Stimulated activated CD8-positive, alpha-beta memory T cell treated with anti-CD3 and anti-CD28 coated beads, Interleukin-4, amount 100 ng/mL, for 48 hours (primary cell): ENCODE data around the gene SLC4A3.
"Not testable (repeated sequence)": the region's sequence is repeated elsewhere in the genome, so short reads cannot be mapped to it uniquely, and the experiment has no call there.

Experiments used
- DNase-seq: peaks from one replicate; pipeline ENCODE4 v3.0.0-alpha.2; 2020

SLC4A3 gene

DNA sequence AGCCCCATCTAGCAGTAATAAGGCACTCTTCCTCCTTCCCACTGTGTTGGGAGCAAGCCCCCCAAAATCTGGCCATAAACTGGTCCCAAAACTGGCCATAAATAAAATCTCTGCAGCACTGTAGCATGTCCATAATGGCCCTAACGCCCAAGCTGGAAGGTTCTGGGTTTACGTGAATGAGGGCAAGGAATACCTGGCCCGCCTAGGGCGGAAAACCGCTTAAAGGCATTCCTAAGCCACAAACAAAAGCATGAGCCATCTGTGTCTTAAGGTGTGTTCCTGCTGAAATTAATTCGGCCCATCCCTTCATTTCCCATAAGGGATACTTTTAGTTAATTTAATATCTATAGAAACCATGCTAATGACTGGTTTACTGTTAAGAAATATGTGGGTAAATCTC, 24.2 kb downstream of the SLC4A3 start:
- not testable (repeated sequence) for DNase-seq

DNA sequence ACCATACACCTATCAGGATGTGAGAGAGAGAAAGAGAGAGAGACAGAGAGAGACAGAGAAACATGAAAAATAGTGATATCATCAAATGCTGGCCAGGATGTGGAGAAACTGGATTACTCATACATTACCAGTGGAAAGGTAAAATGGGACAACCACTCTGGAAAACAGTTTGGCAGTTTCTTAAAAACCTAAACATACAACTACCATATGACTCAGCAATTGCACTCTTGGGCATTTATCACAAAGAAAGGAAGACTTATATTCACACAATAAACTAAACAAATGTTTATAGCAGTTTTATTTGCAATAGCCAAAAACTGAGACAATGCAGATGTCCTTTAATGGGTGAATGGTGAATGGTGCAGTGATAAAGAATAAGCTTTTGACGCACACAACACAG, 29.1 kb downstream of the SLC4A3 start:
- DNase-seq: no peak

DNA sequence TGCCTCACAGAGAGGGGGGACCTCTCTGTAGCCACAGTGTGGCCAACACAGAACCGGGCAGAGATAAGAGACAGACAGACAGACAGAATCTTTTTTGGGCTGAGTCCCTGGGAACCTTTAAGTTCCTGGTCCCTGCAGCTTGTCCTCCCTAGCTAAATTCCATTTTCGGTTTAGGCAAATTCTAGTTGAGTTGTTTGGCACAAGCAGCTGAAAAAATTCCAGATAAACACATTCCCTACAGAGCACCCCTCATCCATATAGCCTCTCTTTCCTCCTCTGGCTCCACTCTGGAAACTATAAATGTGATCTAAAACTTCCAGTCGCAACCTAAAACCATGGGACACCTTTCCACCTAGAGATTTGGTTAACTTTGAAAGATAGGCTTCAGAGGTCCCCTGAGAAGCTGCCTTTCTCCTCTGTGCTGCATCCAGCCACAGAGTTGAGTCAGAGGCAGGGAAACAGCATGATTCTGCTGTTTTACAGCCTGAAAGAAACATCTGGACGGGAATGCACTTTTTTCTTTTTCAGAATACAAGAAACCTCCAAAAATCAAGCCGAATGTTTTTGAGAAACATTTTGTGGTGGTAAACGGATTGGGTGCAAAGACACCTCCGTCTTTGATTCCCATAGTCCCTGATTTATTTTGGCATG, 30.9 kb downstream of the SLC4A3 start:
- DNase-seq: no peak

DNA sequence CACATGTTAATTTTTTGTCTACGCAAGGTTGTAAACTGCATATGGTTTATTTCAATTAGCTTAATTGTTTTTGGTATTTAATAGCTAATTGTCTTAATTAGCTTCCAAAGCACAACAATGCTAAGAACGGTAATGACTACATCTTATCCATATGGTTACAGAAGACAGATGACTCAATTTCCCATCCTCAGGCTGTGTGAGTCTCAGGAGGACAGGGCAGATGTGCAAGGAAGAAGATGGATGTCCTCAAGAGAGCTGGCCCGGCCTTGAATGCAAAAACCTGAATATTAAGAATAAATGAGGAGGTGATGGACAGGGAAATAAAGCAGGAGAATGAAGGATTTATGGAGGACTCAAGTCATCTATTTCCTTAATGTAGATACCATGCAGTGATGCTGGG, 31.4 kb downstream of the SLC4A3 start:
- DNase-seq: no peak

DNA sequence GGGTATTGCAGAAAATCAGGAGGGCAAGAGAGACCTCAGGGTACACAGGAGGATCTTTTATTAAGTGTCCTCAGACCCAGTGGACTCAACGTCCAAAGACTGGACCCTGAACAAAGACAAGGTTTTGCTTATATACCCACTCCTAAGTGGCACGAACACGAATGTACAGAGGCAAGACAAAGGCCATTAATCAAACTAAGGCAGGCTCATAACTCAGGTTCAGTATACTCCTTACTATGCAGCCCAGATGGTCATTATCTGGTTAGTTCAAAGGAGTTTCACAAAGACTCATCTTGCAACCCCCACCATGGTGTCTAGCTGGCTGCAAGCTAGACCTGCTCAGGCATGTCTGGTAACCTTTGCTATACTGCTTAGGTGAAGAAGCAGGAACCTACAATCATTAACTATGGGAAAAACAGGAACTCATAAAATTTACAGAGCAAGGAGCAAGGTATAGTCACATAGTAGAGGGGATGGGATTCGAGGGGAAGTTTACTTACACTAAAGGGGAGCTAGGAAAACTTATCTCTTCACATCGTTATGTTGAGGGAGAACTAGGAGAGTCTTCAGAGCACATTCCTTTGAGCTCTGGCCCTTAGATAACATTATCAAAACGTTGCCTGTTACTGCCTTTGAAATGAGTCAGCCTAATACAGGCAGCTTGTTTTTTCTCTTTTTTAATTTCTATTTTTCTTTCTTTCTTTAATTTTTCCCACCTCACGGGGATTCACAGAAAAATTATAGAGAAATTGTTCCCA, 33.9 kb downstream of the SLC4A3 start:
- no peak for DNase-seq

DNA sequence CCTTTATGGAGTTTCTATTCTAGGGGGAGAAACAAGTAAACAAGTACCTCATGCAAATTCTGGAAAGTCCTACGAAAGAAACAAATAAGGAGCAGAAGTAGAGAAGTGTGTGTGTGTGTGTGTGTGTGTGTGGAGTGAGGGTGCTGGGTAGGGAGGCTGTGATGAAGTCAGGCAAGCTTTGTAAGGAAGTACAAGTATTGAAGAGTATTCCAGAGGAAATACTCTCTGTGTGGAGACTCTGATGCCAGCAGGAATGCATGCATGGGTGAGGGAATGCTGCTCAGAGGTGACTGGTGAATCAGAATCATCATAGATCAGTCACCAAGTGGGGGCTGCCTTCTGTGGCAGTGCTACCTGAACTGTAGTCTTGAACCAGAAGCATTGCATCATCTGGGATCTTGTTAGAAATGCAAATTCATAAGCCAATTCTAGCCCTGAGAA, 34.5 kb downstream of the SLC4A3 start:
- no peak for DNase-seq

DNA sequence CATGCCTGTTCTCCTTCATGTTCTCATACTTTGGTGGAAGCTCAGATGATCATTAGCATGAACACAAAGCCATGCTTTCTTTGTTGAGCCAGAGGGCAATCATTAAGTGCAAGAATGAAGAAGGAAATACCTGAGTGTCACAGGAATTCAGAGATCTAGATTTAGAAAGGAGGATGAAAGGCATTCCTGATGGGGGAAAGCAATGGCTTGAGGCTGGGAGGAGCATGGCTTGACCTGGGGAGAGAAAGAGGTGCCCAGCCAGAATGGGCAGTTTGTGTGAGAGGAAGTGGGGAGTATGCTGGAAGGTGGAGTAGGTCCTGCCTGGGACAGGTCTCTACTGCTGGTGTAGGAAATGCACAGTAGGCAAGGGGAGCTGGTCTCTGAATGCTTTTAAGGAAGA, 35.1 kb downstream of the SLC4A3 start:
- DNase-seq: no peak

DNA sequence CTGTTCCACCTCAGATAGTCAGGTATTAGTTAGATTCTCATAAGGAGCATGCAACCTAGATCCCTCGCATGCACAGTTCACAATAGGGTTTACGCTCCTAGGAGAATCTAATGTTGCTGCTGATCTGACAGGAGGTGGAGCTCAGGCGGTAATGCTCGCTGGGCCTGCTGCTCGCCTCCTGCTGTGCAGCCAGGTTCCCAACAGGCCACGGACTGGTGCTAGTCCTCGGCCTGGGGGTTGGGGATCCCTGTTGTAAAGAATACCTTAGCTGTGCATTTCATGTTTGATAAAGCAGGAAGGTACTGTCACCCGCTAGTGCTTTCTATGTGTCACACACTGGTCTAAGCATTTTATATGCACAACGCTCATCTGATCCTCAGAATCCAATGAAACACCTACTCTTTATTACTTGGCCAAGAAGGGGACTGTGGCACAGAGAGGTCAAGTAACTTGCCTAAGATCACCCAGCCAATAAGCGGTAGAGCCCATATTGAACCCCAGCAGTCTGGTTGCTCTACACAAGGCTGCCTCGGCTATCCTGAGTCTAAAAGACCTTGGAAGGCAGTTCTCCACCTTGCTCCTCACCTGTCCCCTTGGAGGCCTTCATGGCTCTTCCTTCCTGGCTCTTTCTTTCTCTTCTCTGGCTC, 35.8 kb downstream of the SLC4A3 start:
- DNase-seq: no peak

DNA sequence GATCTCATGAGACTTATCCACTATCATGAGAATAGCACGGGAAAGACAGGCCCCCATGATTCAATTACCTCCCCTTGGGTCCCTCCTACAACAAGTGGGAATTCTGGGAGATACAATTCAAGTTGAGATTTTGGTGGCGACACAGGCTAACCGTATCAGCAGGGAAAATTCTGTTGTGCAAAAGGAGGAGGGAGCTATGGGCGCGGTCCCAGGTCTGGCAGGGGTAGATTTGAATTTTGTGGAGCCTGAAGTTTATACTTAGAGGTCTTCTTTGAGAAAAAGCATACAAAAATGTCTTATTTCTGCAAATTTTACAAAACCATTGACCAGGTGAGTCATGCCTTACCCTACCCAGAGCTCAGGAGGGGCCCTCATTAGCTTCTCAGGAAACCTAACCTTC, 36.6 kb downstream of the SLC4A3 start:
- DNase-seq: no peak

DNA sequence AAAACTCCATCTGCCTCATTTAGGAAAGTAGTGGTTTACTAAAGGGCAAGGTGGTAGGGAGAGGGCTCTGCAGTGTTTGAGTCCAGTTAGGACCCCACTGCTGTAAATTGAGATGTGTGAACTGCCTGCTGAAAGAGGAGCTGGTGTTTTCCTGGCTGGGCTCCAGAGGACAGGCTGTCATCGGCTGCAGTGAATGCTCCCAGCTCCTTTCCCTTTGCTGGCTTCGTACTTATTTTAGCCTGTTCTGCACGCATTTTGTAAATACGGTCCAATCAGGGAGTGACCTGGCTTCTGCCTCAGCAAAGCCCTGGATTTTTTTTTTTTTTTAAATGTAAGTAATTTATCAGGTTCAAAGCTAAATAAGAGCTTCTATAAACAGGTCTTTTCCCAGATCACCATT, 37.5 kb downstream of the SLC4A3 start:
- DNase-seq: no peak

DNA sequence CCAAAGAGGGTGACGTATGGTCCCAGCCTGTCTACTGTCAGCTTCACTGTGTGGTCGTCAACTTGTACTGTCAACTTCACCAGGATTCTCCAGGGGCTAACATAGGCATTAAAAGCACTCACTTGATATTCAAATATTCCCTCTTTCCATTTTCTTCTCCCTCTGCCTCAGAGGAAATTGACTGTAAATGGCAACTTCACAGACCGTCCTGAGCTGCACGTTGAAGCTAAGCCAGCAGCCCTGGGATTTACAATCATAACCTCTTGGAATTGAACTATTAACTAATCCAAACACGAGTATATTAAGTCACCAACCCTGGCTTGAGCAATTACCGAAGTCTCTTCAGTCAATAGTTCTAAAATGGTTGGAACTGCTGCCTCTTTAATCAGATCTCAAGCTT, 38.5 kb downstream of the SLC4A3 start:
- no peak for DNase-seq

DNA sequence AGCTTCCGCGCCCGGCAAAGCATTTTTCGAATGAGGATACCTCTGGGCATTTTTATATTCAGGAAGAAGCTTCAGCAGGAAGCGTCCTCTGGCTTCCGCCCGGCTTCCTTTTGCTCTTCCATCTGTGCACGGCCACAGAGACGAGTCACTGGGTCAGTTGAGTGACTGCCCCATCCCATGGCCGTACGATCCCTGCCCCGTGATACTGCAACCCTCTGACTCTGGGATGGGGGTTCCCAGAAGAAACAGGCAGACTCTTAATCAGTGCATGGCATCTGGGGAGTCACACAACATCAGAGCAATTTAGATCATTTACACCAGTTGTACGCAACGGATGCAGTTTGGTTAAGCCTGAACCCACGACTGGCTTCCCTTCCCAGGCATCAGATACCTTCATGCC, 40.9 kb downstream of the SLC4A3 start:
- no peak for DNase-seq

DNA sequence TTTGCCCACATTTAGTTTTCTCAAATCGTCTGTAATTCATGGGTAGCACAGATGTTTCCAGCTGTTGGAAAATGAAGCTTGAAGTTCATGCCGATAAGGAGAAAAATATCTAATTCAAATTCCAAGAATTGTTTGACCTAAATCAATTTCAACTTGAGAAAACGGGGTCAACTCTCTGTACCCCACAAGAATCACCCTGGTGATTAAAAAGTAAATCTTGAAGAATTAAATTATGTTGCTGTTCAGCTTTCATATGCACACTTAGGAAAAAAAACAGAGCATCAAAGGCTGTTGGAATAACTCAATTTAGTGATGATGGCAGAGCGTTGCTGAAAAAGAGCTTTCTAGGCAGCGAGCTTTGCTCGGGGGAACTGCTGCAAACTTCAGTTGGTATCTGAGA, 43.0 kb downstream of the SLC4A3 start:
- no peak for DNase-seq

DNA sequence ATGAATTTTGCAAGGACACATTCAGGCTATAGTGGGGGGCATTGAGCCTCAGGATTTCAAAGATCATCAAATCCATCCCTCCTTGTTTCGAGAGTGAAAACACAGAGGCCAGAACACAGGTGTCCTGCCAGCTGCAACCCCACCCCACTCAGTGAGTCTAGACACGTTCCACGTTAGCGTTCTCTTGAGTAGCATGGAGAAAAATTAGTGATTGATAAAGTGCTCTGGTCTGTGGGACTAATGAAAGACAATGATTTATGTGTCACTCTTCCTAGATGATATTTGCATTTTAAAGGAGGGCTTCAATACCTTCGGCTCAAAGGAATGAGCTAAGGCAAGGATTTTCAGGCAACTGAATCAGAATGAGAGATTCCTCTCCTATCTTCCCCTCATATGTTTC, 43.8 kb downstream of the SLC4A3 start:
- no peak for DNase-seq

DNA sequence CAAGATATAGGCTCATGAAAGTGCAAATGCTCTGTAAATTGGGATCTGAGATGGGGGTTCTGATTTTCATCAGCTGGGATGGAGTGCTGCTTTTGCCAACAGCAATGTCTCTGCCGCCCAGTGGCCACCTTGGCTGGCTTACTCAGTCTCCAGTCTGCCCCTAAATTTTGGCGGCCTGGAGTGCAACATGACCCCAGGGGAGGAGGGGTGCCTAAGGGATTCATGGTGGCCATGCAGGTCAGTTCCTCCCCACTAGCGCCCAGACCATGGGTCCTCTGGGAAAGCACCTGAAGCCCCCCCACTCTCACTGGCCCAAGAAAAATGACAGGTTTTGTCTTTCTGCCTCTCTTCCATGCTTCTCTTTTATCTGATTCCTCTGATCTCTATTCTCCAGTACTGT, 45.0 kb downstream of the SLC4A3 start:
- DNase-seq: no peak

DNA sequence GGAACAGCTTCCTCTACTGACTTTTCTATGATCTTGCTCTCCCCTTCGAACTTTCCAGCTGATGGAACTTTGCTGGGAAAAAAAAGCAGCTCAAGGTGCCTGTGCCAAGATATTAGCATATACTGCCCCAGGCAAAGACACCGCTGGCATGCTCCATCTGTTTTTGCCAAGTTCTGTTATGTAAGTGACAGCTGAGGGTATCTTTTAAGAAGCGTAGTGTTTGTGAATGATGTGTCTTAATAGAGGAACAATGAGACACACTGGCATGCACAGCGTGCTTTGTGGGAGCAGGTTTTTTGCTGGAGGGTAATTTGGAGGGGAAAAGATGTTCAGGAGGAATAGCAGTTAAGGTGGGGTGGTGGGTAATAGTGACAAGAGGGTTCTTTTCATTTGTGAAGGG, 47.8 kb downstream of the SLC4A3 start:
- DNase-seq: no peak

DNA sequence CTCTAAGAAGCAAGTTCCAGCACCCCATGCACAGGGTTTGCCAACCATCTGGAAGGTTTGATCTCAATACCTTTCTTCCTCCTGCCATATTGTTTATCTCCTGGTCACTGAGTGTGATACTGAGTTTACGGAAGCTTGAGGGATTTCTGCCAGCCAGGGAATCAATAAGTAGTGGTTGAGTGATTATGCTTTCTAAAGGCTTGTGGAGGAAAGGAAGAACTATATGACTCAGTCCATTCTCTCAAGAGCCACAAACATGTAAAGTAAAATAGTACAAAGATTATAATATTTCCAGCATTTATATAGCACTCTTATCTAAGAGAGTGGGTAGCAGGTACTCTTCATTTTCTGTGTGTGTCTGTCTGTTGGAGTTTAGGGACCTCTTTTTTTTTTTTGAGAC, 49.2 kb downstream of the SLC4A3 start:
- DNase-seq: no peak

DNA sequence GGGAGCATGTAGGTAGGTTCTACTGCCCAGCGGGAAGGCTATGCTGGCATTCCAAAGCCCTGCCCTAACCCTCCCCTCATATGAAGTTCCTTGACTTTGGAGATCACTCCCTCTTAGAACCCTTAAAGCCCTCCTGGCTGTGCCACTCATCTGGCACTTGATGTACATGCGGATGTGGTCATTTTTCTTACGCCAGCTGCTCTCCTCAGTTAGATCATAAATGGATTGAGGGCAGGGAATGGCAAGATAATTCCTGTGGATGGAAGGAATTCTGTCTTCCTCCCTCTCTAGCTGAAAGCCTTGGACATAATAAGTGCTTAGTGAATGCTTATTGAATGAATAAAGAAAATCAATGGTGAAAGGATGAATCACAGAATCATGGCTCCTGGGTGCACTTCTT, 51.6 kb downstream of the SLC4A3 start:
- no peak for DNase-seq

DNA sequence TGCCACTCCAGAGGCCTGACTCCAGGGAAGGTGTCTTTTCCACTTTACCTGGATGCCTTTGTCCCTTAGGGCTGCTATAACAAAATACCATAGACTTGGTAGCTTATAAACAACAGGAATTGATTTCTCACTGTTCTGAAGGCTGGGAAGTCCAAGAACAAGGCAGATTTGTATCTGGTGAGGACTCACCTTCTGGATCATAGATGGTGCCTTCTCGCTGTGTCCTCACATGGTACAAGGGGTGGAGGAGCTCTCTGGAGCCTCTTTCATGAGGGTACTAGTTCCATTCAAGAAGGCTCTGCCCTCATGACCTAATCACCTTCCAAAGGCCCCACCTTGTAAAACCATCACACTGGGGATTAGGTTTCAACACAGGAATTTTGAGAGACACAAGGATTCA, 52.1 kb downstream of the SLC4A3 start:
- no peak for DNase-seq

DNA sequence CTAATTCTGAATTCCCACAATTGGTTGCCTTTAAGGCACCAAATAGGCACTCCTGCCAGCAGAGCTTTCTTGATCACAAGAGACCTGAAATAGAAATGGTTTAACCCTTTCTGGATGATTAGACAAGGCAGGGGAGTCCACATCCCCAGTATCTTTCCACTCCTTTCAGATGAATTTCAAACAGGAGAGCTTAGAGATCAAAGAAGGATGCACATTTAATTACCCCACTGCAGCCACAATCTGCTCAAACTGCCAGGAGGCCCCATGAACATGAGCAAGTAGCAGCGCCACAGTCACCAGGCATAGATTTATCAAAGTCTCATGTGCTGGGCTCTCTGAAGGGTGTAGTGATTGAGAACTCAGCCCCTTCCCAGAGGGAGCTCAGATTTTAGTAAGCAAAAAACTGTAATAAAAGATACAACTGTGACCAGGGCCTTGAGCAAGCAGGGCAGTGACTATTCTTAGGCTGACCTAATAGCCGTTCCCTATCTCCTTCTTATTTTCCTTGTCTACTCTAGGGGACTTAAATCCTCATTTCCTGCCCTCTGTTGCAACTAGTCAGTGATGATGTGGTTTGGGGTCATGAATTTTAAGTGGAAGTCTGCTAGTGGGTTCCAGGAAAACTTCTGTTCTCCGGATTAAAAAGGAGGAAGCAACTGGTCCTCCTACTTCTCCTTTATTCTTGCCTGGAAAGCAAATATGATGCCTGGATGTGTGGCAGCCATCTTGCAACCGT, 53.7 kb downstream of the SLC4A3 start:
- DNase-seq: no peak

DNA sequence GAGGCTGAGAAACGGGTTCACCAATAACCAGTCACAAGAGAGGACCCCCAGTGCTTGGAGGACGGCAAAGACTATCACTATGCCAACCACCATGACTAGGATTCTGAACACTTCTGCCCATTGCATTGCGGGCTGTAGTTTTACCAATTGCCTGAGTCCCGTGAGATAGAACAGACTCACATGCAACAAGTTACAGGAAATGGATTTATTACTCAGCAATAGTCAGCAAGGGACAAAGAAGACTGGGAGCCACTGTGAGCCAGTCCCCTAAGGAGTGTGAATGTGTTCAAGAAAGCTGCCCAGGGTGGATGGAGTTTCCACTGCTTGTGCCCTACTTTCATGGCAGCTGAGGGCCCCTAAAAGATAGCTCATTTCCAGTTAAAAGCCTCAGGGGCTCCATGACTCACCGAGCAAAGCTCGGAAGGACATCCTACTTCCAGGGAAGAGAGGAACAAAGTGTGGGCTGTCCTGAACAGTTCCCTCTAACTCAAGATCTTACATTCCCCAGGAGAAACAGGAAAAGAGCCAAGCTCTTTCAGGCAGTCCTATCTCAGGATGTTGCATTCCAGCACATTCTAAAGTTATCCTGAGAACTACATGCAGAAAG, 54.4 kb downstream of the SLC4A3 start:
- DNase-seq: no peak

DNA sequence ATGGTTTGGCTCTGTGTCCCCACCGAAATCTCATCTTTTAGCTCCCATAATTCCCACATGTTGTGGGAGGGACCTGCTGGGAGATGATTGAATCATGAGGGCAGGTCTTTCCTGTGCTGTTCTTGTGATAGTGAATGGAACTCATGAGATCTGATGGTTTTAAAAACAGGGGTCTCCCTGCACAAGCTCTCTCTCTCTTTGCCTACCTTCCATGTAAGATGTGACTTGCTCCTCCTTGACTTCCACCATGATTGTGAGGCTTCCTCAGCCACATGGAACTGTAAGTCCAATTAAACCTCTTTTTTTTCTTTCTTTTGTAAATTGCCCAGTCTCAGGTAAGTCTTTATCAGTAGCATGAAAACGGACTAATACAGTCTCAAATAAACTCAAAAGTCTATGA, 56.0 kb downstream of the SLC4A3 start:
- not testable (repeated sequence) for DNase-seq
